ENCODE results near the gene KLHL18.
"Not testable (repeated sequence)": the region's sequence is repeated elsewhere in the genome, so short reads cannot be mapped to it uniquely, and the experiment has no call there.

Gene KLHL18

DNA sequence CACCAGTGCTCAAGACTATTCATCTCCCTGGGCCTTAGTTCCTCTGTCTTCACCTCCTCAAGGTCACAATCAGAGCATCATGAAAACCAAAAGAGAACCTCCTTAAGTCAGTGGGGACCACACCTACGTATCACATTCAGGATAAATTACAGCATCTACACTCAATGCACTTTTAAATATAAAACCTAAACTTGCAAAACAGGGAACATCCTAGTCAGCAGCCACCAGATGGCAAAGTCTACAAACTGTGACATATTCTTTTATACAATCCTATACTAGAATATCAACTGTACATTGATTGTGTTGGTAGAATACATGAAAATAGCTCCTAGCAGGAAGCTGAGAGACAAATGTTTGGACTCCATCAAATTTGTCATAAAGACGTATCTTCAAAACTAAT lies 8.1 kb upstream of the KLHL18 start:
- DNase-seq (ENCODE audit: low spot score): no peak

DNA sequence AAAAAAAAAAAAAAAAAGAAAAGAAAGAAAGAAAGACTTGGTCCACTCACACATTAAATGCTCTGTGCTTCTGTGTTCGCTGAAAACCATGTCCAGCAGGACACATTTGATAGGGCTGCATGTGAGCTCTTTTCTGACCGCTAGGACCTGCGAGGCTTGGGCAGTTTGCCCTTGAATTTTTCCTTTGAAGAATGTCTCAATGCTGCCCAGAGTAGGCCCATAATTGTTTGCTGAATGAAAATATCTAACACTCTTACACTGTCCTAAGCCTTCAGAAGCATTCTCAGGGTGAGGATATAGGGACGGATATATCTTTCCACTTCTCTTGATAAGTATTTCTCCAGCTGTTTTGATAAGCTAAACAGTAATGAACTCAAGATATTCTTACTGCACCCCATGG lies 6.2 kb upstream of the KLHL18 start:
- DNase-seq (ENCODE audit: low spot score): no peak

GRCh38 chr3:47280519-47280918 lies 2.2 kb upstream of the KLHL18 start:
- DNase-seq (ENCODE audit: low spot score): no peak

DNA sequence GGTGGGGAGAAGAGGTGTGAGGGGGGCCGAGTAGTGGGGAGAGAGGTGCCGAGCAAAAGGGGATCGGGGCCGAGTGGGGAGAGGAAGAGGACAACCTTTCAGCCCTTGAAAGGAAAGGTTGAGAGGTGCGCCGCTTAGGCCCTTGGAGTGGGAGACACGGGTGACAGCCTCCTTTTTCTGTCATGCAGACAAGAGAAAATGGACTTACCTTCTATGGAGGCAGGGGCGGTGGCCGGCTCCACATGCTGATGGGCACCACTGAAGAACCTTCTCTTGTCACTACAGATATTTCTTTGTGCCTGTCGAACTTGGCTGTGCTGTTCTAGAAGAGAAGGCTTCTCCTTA lies 421 bp downstream of the KLHL18 start:
- no peak for DNase-seq (ENCODE audit: low spot score)

GRCh38 chr3:47283591-47284364 lies 1.0 kb downstream of the KLHL18 start:
- DNase-seq (ENCODE audit: low spot score): no peak

DNA sequence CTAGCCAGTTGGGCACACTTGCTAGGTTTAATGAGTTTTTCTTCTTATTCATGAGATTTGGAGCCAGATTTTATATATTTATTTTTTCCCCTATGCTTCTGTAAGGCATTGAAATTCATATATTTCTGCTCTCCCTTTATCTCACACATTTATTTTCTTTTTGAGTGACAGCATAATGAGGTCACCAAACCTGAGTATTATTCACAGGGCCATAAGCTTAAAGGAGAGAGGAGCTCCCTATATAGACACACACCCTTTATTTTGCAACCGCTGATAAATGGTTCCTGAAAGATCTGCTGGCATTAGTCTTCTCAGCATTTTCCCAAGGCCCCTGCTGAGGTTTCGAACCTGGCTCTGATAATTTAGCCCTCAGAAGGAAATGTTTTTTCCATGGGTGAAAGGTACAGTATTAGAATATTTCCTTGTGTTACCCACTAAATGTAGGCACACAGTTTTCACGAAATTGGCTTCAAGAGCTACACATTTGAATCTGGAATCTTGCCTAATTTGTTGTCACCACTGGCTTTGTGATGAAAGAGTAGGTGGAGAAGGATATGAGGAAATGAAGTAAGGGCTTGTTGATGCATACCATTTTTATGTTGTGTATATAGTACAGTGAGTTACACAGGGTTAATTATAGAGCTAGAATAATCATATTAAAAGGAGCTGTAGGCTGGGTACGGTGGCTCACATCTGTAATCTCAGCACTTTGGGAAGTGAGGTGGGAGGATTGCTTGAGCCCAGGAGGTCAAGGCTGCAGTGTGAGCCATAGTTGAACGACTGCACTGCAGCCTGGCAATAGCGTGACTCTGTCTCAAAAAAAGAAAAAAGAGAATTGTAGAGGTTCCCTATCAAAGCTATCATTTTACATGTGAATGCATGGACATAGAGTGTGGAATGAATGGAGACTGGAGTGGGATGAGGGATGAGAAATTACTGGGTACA lies 6.5 kb downstream of the KLHL18 start:
- no peak for DNase-seq (ENCODE audit: low spot score)

DNA sequence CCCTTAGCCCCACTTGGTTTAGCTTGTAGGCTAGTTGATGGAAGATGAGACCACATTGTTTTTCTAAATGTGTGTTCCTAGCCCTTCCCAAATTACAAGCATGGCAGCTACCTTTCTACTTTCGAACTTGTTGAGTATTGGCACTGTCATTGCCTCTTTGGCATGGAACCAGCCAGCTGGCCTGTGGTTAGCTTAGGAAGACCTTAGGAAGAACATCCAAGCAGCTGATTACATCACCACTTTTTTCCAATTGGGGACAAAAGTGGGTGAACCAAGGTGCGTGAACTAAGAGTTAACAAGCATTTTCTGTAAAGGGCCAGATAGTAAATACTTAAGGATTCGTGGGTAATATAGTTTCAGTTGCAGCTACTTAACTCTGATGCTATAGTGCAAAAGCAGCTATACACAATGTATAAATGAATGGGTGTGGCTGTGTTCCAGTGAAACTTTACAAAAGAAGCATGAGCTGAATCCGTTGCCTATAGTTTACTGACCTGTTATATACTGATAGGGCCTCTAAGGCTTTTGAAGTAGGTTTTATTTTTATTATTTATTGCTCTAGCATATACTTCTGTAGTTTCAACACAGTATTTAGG lies 8.5 kb downstream of the KLHL18 start:
- no peak for DNase-seq (ENCODE audit: low spot score)

DNA sequence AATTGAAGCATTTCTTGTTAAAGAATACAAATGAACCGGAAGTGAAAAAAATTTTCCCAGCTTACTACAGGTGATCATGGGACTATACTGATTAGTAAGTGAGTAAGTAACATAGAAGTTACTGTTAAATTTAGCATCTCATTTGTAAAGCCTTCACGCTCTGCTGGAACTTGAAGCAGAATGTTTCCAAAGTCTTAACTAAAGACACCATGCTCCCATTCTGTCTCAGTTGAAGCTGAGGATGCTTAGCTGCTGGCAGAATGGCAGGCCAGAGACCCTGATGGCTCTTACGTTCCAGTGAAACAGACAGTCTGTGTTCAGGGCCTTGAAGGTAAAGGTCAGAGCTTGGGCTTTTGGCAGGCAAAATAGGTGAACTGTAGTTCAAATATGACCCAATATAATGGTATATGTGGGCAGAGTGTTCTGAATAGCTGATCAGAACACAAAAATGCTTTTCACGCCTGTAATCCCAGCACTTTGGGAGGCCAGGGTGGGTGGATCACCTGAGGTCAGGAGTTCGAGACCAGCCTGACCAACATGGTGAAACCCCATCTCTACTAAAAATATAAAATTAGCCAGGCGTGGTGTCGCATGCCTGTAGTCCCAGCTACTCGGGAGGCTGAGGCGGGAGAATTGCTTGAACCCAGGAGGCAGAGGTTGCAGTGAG lies 9.1 kb downstream of the KLHL18 start:
- not testable (repeated sequence) for DNase-seq (ENCODE audit: low spot score)

DNA sequence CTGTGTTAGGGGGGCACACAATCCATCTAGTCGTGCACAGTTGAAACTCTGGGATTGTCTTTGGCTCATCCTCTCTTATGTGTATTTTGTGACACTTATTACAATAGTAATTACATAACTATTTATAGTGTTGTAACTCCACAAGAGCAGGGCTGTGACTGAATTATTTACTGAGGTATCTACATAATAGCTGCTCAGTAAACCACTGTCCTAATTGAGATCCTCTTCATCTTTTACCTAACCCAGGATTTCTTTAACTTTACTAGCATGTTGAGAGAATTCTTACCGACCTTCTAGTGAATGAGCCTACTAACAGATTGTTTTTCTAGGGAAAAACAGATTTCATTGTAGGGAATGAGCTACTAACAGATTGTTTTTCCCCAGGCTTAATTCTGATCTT lies 11.1 kb downstream of the KLHL18 start:
- DNase-seq (ENCODE audit: low spot score): no peak

DNA sequence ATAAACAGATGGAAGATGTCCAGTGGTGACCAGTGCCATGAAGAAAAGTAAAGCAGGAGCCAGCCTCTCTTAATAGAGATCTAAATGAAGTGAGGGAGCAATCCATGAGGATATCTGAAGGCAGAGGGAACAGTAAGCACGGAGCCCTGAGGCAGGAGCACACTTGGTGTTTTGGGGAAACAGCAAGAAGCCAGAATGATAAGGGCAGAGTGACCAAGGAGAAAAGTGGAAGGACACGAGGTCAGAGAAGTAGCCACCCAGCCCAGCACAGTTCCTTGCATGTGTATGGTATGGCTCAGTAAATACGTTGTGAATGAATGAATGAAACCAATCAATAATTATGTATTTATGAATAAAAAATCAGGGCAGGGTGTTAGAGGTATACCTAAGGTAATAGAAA lies 11.6 kb downstream of the KLHL18 start:
- DNase-seq (ENCODE audit: low spot score): no peak

DNA sequence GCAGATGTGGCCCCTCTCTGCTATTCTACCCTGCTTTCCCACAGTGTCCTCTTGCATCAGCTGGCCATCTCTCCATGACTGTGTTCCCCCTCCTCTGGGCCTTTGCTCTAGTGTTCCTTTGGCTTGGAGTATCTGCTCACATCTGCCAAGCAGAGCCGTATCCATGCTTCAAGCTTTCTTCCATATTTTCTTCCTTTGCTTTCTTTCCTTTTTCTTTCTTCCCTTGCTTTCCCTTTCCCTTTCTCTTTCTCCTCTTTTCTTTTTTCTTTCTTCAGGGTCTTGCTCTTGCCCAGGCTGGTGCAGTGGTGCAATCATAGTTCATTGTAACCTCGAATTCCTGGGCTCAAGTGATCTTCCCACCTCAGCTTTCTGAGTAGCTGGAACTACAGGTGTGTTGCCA lies 12.6 kb downstream of the KLHL18 start:
- DNase-seq (ENCODE audit: low spot score): no peak

DNA sequence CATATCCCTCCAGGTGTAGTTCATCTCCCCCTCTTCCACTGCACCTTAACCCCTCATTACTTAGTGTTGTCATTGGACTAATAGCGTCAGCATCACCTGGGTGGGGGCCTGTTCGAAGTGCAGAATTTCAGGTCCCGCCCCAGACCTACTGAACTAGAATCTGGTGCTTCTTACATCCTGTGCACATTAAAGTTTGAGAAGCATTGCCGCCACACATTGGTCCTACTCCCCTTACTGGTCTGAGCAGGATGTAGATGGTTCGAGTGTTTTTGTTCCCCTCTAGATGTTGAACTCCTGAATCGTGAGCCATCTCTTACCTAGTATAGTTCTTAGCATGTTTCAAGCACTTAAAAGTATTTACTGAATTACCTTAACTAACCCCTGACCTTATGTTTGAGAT lies 13.2 kb downstream of the KLHL18 start:
- no peak for DNase-seq (ENCODE audit: low spot score)

GRCh38 chr3:47296562-47297302 lies 14.0 kb downstream of the KLHL18 start:
- DNase-seq (ENCODE audit: low spot score): no peak

GRCh38 chr3:47298439-47298838 lies 15.7 kb downstream of the KLHL18 start:
- DNase-seq (ENCODE audit: low spot score): no peak

DNA sequence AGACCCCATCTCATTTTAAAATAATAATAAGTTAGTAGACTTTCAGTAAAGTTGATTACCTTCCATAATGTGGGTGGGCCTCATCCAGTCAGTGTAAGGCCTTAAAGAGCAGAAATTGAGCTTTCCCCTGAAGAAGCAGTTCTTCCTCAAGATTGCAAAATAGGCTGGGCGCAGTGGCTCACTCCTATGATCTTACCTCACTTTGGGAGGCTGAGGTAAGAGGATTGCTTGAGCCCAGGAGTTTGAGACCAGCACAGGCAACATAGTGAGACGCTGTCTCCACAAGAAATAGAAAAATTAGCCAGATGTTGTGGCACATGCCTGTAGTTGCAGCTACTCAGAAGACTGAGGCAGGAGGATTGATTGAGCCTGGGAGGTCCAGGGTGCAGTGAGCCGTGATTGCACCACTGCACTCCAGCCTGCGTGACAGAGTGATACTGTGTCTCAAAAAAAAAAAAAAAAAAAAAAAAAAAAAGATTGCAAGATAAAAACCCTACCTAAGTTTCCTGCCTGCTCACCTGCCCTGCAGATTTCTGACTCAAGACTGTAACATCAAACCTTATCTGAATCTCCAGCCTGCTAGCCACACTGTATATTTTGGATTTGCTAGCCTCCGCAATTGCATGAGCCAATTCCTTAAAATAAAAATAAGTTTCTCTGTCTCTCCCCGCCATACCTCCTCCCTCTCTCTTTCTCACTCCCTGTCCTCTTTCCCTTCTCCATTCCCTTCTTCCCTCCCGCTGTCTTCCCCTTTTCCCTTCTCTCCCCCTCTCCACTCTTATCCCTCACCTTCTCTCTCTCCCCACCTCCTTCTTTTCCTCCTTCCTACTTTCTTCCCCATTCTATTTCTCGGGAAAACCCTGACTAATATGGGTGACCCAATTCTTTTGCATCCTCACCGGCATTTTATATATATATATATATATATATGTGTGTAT lies 16.9 kb downstream of the KLHL18 start:
- no peak for DNase-seq (ENCODE audit: low spot score)

DNA sequence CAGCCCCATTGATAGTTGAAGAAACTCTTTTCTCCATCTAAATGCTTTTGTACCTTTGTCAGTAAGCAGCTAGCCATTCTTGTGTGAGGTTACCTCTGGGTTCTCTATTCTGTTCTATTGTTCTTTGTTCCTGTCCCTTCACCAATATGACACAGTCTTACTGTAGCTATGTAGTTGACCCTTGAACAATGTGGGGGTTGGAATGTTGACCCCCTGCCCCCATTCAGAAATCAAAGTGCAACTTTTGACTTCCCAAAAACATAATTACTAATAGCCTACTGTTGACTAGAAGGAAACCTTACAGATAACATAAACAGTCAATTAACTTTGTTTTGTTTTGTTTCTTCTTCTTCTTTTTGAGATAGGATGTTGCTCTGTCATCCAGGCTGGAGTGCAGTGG lies 18.7 kb downstream of the KLHL18 start:
- DNase-seq (ENCODE audit: low spot score): no peak

DNA sequence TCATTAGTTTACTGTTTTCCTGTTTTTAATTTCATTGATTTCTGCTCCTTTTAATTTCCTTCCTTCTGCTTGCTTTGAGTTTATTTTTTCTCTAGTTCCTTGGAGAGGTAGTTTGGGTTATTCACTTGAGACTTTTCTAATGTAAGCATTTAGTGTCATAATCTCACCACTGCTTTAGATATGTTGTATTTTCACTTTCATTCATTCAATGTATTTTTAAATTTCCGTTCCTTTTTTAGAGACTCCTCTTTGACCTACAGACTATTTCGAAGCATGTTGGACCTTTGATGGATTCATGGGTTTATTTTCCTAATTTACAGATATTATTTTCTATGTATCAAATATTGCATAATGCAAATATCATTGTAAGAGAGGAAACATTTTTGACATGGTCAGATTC lies 23.3 kb downstream of the KLHL18 start:
- no peak for DNase-seq (ENCODE audit: low spot score)

DNA sequence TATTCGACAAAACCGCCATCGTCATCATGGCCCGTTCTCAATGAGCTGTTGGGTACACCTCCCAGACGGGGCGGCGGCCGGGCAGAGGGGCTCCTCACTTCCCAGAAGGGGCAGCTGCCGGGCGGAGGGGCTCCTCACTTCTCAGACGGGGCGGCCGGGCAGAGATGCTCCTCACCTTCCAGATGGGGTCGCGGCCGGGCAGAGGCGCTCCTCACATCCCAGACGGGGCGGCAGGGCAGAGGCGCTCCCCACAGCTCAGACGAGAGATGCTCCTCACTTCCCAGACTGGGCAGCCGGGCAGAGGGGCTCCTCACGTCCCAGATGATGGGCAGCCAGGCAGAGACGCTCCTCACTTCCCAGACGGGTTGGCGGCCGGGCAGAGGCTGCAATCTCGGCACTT lies 26.5 kb downstream of the KLHL18 start:
- DNase-seq (ENCODE audit: low spot score): not testable (repeated sequence)

DNA sequence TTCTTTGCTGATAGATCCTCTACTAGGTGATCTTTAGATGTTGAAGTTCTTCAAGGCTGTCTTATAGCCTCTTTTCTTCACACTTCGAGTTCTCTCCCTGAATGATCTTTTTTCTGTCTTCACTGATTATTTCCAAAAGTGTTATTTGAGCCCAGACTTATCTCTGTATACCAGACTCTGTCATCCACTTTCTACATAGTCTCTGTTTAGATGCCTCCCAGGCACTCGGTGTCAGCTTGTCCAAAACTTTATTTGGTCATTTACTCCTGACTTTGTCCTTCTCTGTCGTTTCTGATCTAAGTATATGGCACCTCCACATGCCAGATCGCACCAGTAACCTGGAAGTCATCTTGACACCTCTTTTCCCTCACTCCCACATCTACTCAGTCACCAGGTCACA lies 27.6 kb downstream of the KLHL18 start:
- no peak for DNase-seq (ENCODE audit: low spot score)

GRCh38 chr3:47313341-47314055 lies 30.8 kb downstream of the KLHL18 start:
- no peak for DNase-seq (ENCODE audit: low spot score)
